NT2/D1 (cell line): ENCODE results near the gene SOX6.

Experiments used
- SUZ12 ChIP-seq: IDR thresholded peaks from 2 replicates; pipeline ENCODE4 v1.6.1; 2011; ENCODE audit not compliant: insufficient read length, insufficient read depth; ENCODE audit errors: extremely low read depth
- YY1 ChIP-seq: IDR thresholded peaks from 2 replicates; pipeline ENCODE4 v1.6.1; 2011; ENCODE audit not compliant: insufficient read length, insufficient read depth
- ZNF274 ChIP-seq: IDR thresholded peaks from 2 replicates; pipeline ENCODE4 v1.6.1; 2011; ENCODE audit warnings: mild to moderate bottlenecking, low read depth, low read length

- TF ChIP-seq YY1, result no peak
- no peak for TF ChIP-seq ZNF274
- no peak for TF ChIP-seq SUZ12
Observed at GRCh38 chr11:16001899-16002426, 354.4 kb downstream of the SOX6 start.
